ENCODE measurements around the gene MZF1.

The MZF1 gene

GRCh38 chr19:58555920-58556621 is 17.1 kb downstream of the MZF1 start:
- no peak for DNase-seq (ENCODE audit: low read depth)

GRCh38 chr19:58555369-58555885 is 17.7 kb downstream of the MZF1 start:
- DNase-seq (ENCODE audit: low read depth): no peak

GRCh38 chr19:58554494-58555368 is 18.4 kb downstream of the MZF1 start, which contains the start of gene CHMP2A:
Gene CHMP2A, minus strand, starts transcription at chr19:58555105. Its CDS starts 893 bp downstream, at chr19:58554212.
- DNase-seq (ENCODE audit: low read depth): peak; percentile 93

GRCh38 chr19:58553799-58554493 is 19.2 kb downstream of the MZF1 start:
- DNase-seq (ENCODE audit: low read depth): no peak

- DNase-seq (ENCODE audit: low read depth): no peak
Observed at GRCh38 chr19:58552655-58553054, 20.5 kb downstream of the MZF1 start.

GRCh38 chr19:58551577-58552471 is 21.3 kb downstream of the MZF1 start:
- DNase-seq (ENCODE audit: low read depth): no peak

GRCh38 chr19:58551123-58551497 is 22.0 kb downstream of the MZF1 start:
- no peak for DNase-seq (ENCODE audit: low read depth)

GRCh38 chr19:58550362-58551122 is 22.6 kb downstream of the MZF1 start:
- DNase-seq (ENCODE audit: low read depth): no peak

GRCh38 chr19:58549664-58550361 is 23.3 kb downstream of the MZF1 start:
- no peak for DNase-seq (ENCODE audit: low read depth)

GRCh38 chr19:58548859-58549663 is 24.1 kb downstream of the MZF1 start:
- no peak for DNase-seq (ENCODE audit: low read depth)

- no peak for DNase-seq (ENCODE audit: low read depth)
Observed at GRCh38 chr19:58547323-58548312, 25.5 kb downstream of the MZF1 start.

- no peak for DNase-seq (ENCODE audit: low read depth)
Observed at GRCh38 chr19:58546019-58546530, 27.1 kb downstream of the MZF1 start.

GRCh38 chr19:58545286-58546018 is 27.7 kb downstream of the MZF1 start:
- no peak for DNase-seq (ENCODE audit: low read depth)

GRCh38 chr19:58544591-58545285 is 28.4 kb downstream of the MZF1 start:
- DNase-seq (ENCODE audit: low read depth): peak; percentile 24

- DNase-seq (ENCODE audit: low read depth): peak; percentile 98
Observed at GRCh38 chr19:58543826-58544590, 29.1 kb downstream of the MZF1 start, which contains the start of gene TRIM28. Gene TRIM28, plus strand, starts transcription at chr19:58544064. Its CDS starts 694 bp downstream, at chr19:58544758.

Data from stromal cell of bone marrow (primary cell).